IMR-90 (cell line): ENCODE data around the gene MPP7. TPM values are rescaled to one million over a fixed set of nuclear protein-coding genes. Genes with fewer than 3 reads are reported as not detected.

Experiments used
- ATAC-seq: fragments of 200-7000 bp; cut with Tn5 transposase; 2 replicates; pipeline ENCODE4 v1.9.1; 2020; ENCODE audit warnings: low read depth, mild to moderate bottlenecking, moderate library complexity
- Bru-seq: library from RNA; stranded (reverse); fragments of 400-500 nt; gene quantifications from one replicate; lab custom pipeline; 2021; lab: Mats Ljungman, UMichigan
- BruChase-seq, 2 experiments: library from RNA; stranded (reverse); fragments of 400-500 nt; gene quantifications; one replicate each; lab custom pipeline; 2021; lab: Mats Ljungman, UMichigan
- BruUV-seq: library from RNA; stranded (reverse); fragments of 400-500 nt; replicated peaks from 2 replicates; lab custom pipeline; 2021; lab: Mats Ljungman, UMichigan
- CTCF ChIA-PET: fragments of 300-600 bp; formaldehyde crosslinking; extraction: SDS; loops from one replicate; lab custom pipeline; 2021; ENCODE audit warnings: antibody characterized with exemption; lab: Yijun Ruan, JAX
- POLR2A ChIA-PET: fragments of 300-600 bp; sonication (Branson Sonifier 250); formaldehyde crosslinking; loops from one replicate; lab custom pipeline; 2022; ENCODE audit warnings: antibody characterized with exemption; ENCODE audit not compliant: unreplicated experiment; lab: Charles Lee
- DNase-seq: peaks from one replicate; pipeline ENCODE4 v3.0.0; 2013
- H2AFZ ChIP-seq: replicated peaks from 2 replicates; pipeline ENCODE3; 2013; ENCODE audit warnings: low read length, mild to moderate bottlenecking; ENCODE audit not compliant: poor library complexity
- H2AK5ac ChIP-seq: 2 replicates; pipeline ENCODE4 v1.6.1; 2013; ENCODE audit warnings: low read depth, low read length, inconsistent platforms
- H2AK9ac ChIP-seq: replicated peaks from 2 replicates; pipeline ENCODE3; 2013; ENCODE audit warnings: mild to moderate bottlenecking, low read depth, low read length, moderate library complexity; ENCODE audit not compliant: poor library complexity
- H2BK120ac ChIP-seq: 2 replicates; pipeline ENCODE4 v1.6.1; 2013; ENCODE audit warnings: low read depth, low read length, inconsistent platforms
- H2BK15ac ChIP-seq: 3 replicates; pipeline ENCODE4 v1.6.1; 2013; ENCODE audit warnings: low read depth, low read length, inconsistent platforms
- H2BK20ac ChIP-seq: 2 replicates; pipeline ENCODE4 v1.6.1; 2013; ENCODE audit warnings: low read depth, mild to moderate bottlenecking, inconsistent platforms, low read length, moderate library complexity
- H2BK5ac ChIP-seq: 2 replicates; pipeline ENCODE4 v1.6.1; 2013; ENCODE audit warnings: mild to moderate bottlenecking, low read depth, low read length, inconsistent platforms; ENCODE audit not compliant: poor library complexity, severe bottlenecking
- H3K14ac ChIP-seq: replicated peaks from 2 replicates; pipeline ENCODE4 v1.6.1; 2013; ENCODE audit warnings: low read depth, low read length, inconsistent platforms
- H3K18ac ChIP-seq: 2 replicates; pipeline ENCODE4 v1.6.1; 2013; ENCODE audit warnings: low read depth, low read length, control low read depth
- H3K23ac ChIP-seq: 2 replicates; pipeline ENCODE4 v1.6.1; 2013; ENCODE audit warnings: low read depth, low read length, inconsistent platforms
- H3K27ac ChIP-seq: 2 replicates; pipeline ENCODE4 v1.5.1; 2013; ENCODE audit warnings: mild to moderate bottlenecking, control low read depth, low read length; ENCODE audit not compliant: insufficient read depth
- H3K27me3 ChIP-seq: 2 replicates; pipeline ENCODE4 v1.6.1; 2013; ENCODE audit warnings: low read length; ENCODE audit not compliant: control insufficient read depth, insufficient read depth
- H3K36me3 ChIP-seq: 2 replicates; pipeline ENCODE4 v1.6.1; 2013; ENCODE audit warnings: low read length, mixed read lengths; ENCODE audit not compliant: control insufficient read depth, insufficient read depth
- H3K4ac ChIP-seq: 2 replicates; pipeline ENCODE4 v1.6.1; 2013; ENCODE audit warnings: low read depth, low read length, inconsistent platforms
- H3K4me1 ChIP-seq: 2 replicates; pipeline ENCODE4 v1.6.1; 2013; ENCODE audit warnings: low read length, mixed read lengths; ENCODE audit not compliant: control insufficient read depth, insufficient read depth
- H3K4me2 ChIP-seq: 2 replicates; pipeline ENCODE4 v1.6.1; 2013; ENCODE audit warnings: low read depth, mild to moderate bottlenecking, control low read depth, low read length, moderate library complexity
- H3K4me3 ChIP-seq: 2 replicates; pipeline ENCODE4 v1.5.1; 2013; ENCODE audit warnings: low read depth, mild to moderate bottlenecking, control low read depth, low read length, moderate library complexity; ENCODE audit not compliant: insufficient read depth
- H3K56ac ChIP-seq: 2 replicates; pipeline ENCODE4 v1.6.1; 2013; ENCODE audit warnings: low read length, inconsistent platforms; ENCODE audit not compliant: insufficient read depth; ENCODE audit errors: extremely low read depth
- H3K79me1 ChIP-seq, 2 experiments: 2 replicates each; pipeline ENCODE4 v1.6.1; 2013; ENCODE audit warnings: low read length in 2 of 2, inconsistent platforms in 1 of 2, low read depth in 1 of 2
- H3K9ac ChIP-seq: 2 replicates; pipeline ENCODE4 v1.6.1; 2013; ENCODE audit warnings: low read depth, low read length, control low read depth
- H3K9me1 ChIP-seq: 2 replicates; pipeline ENCODE4 v1.6.1; 2013; ENCODE audit warnings: low read length, inconsistent platforms; ENCODE audit not compliant: insufficient read depth
- H3K9me3 ChIP-seq: 2 replicates; pipeline ENCODE4 v1.6.1; 2013; ENCODE audit warnings: low read length; ENCODE audit not compliant: control insufficient read depth, insufficient read depth
- H4K20me1 ChIP-seq: 2 replicates; pipeline ENCODE4 v1.6.1; 2013; ENCODE audit warnings: low read length, inconsistent platforms; ENCODE audit not compliant: insufficient read depth
- H4K5ac ChIP-seq: 2 replicates; pipeline ENCODE4 v1.6.1; 2013; ENCODE audit warnings: mild to moderate bottlenecking, low read depth, low read length, control low read depth
- H4K8ac ChIP-seq, 2 experiments: 2 replicates each; pipeline ENCODE4 v1.6.1; 2013; ENCODE audit warnings: low read depth in 2 of 2, low read length in 2 of 2, control low read depth in 1 of 2, inconsistent platforms in 1 of 2
- H4K91ac ChIP-seq: 2 replicates; pipeline ENCODE4 v1.6.1; 2013; ENCODE audit warnings: low read depth, low read length, inconsistent platforms; ENCODE audit not compliant: insufficient read depth
- BHLHE40 ChIP-seq: fragments of 150-350 bp; IDR thresholded peaks from 2 replicates; pipeline ENCODE4 v1.6.1; 2016; ENCODE audit warnings: mild to moderate bottlenecking, low read depth, low read length
- FOS ChIP-seq: fragments of 150-350 bp; IDR thresholded peaks from 2 replicates; pipeline ENCODE4 v1.6.1; 2016; ENCODE audit warnings: low read depth, low read length
- MAZ ChIP-seq: IDR thresholded peaks from 2 replicates; pipeline ENCODE4 v1.6.1; 2012; ENCODE audit warnings: low read depth, mild to moderate bottlenecking, low read length, improper control_type of control experiment, moderate library complexity, borderline replicate concordance
- MXI1 ChIP-seq: IDR thresholded peaks from 2 replicates; pipeline ENCODE4 v1.6.1; 2012; ENCODE audit warnings: low read depth, mild to moderate bottlenecking, low read length, moderate library complexity, borderline replicate concordance
- POLR2A ChIP-seq: IDR thresholded peaks from 2 replicates; pipeline ENCODE4 v1.6.1; 2012; ENCODE audit warnings: mild to moderate bottlenecking, low read depth, low read length
- RAD21 ChIP-seq: IDR thresholded peaks from 2 replicates; pipeline ENCODE4 v1.6.1; 2012; ENCODE audit warnings: low read length, improper control_type of control experiment
- SMC3 ChIP-seq: fragments of 150-350 bp; IDR thresholded peaks from 2 replicates; pipeline ENCODE4 v1.6.1; 2016; ENCODE audit warnings: low read depth, mild to moderate bottlenecking, antibody characterized with exemption, low read length, moderate library complexity
- WGBS, 2 experiments: methylation state at CpG; one replicate each; pipeline versions ENCODE4 v1.1.5 to v1.1.7; 2013; ENCODE audit warnings: missing lambda C conversion rate in 2 of 2; ENCODE audit not compliant: insufficient read length in 1 of 2; ENCODE audit errors: extremely low coverage in 2 of 2; 5-methylcytosine and 5-hydroxymethylcytosine counted together
- dilution Hi-C: fragments of 300-500 bp; cut with HindIII; formaldehyde crosslinking; loops from one replicate; pipeline ENCODE4 v1.14.3; 2018; ENCODE audit warnings: low sequenced_read_pairs; ENCODE audit not compliant: unreplicated experiment
- in situ Hi-C: fragments of 300-500 bp; cut with MboI; formaldehyde crosslinking; loops from 3 replicates; pipeline ENCODE4 v1.14.3; 2019; ENCODE audit warnings: low sequenced_read_pairs, inconsistent platforms, mixed read lengths
- intact Hi-C: fragments of 100-400 bp; cut with micrococcal nuclease; formaldehyde crosslinking; loops from 2 replicates; pipeline ENCODE4 v1.10.0; 2022
- long read RNA-seq: library from polyadenylated mRNA; unstranded; transcript quantifications from one replicate; pipeline ENCODE4 v2.0.0, GENCODE V29; 2021; ENCODE audit not compliant: unreplicated experiment
- polyA plus RNA-seq, 3 experiments: library from polyadenylated mRNA; depleted of rRNA; stranded (reverse); fragments of >200 nt; gene quantifications; 2 replicates each; pipeline ENCODE4 v1.2.3, GENCODE V29; 2012; ENCODE audit warnings: low replicate concordance in 1 of 3
- total RNA-seq: library from RNA; depleted of rRNA; stranded (reverse); fragments of >200 nt; gene quantifications from 2 replicates; pipeline ENCODE4 v1.2.3, GENCODE V29; 2012; rRNA removed
- TF ChIP-seq, protein P1 (sequence below): conservative IDR thresholded peaks from 2 replicates; pipeline ENCODE4 v1.5.1; 2012; ENCODE audit warnings: mild to moderate bottlenecking, low read depth, low read length, improper control_type of control experiment

MPP7 gene
- total RNA-seq: 1.4 TPM in 2 replicates
- 0.39 and 0.44 TPM in 2 replicates for polyA plus RNA-seq (2012; rRNA removed)
- 0.16 and 0.27 TPM in 2 replicates for polyA plus RNA-seq (2012; cell fraction: cytosol; rRNA removed)
- polyA plus RNA-seq (2012; cell fraction: nucleus; rRNA removed; ENCODE audit: low replicate concordance): 0.09 and 0.48 TPM in 2 replicates
- percentile 26 among the genes with signal in this experiment for Bru-seq, nascent RNA
- BruChase-seq, experiment 1, labeled RNA remaining after a 6-hour chase: percentile 24 among the genes with signal in this experiment
- BruChase-seq, experiment 2, labeled RNA remaining after a 2-hour chase: percentile 21 among the genes with signal in this experiment
- long read RNA-seq: 0 reads

DNA sequence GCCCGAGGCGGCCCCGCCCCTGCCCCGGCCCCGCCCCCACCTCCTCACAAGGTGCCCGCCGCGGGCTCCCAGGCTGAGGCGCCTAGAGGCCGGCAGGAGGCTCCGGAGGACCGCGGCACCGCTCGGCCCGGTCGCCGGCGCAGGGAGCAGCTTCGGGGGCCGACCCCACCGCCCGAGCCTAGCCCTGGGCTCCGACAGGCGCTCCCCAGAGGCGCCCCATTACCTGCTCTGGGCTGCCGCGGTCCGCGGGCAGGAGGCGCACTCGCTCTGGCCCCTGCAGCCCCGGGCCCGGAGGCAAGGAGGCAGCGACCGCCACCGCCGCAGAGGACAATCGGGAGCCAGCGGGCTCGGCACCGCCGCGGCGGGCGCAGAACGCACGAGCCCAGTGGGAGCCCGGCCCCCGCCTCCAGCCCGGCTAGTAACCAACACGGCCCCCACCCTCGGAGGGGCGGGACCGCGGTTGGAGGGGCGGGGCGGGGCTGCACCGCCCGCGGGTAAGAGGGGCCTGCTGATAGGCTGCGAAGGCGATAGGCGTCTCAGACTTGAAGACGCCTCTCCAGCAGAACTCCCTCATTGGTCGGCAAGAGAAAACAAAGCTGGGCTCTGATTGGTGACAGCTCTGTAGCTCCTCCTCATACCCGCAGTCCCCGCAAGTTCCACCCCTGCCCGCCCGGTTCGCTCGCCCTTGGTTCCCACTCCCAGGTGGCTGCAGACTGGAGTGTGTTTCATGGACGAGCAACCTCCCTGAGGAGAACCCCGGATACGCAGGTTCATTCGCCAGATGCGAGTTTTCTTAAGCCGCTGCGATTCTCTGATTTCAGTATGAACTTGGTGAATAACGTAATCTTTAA, at the start of gene MPP7:
Gene MPP7, minus strand, starts transcription at position 427 of the 851 bp plus-strand sequence. CDS start 64,460 bp downstream, outside the sequence.
- peak within 1 kb of the TSS in 1 of 2 experiments; percentile 36; a peak in 1 of 4 replicates for H4K8ac ChIP-seq
- no peaks in the 10 kb centered on the region for H3K79me1 ChIP-seq
- no peak within 1 kb of the TSS for H2BK120ac ChIP-seq
- CTCF ChIA-PET: interaction anchor here (0.6 to 1.0 kb wide), 5 partner anchors 11 to 84 kb away, joined by 3 to 4 read pairs (median 3); no protein-coding TSS in a partner anchor
- H4K5ac ChIP-seq: no peak within 1 kb of the TSS
- H2AK9ac ChIP-seq: peak within 1 kb of the TSS; percentile 68
- no peaks in the 10 kb centered on the region for H3K9me3 ChIP-seq
- no peaks in the 10 kb centered on the region for H3K36me3 ChIP-seq
- peaks cover 36% of the 10 kb centered on the region for H3K27me3 ChIP-seq
- H2AFZ ChIP-seq: peak within 1 kb of the TSS; percentile 95
- H2BK15ac ChIP-seq: no peak within 1 kb of the TSS
- H3K23ac ChIP-seq: no peak within 1 kb of the TSS
- peak; percentile 98 for DNase-seq
- POLR2A ChIA-PET: interaction anchor here (0.7 kb wide), 1 partner anchor 644 kb away, joined by 3 read pairs; no protein-coding TSS in a partner anchor
- H2BK20ac ChIP-seq: no peak within 1 kb of the TSS
- peak; percentile 22; the same call in 1 of the 2 replicates for TF ChIP-seq RAD21
- 0 out of 2 replicates have a peak, but pooled peaks have one; percentile 12 for TF ChIP-seq SMC3
- TF ChIP-seq MAZ: peak; percentile 100
- TF ChIP-seq, protein P1, sequence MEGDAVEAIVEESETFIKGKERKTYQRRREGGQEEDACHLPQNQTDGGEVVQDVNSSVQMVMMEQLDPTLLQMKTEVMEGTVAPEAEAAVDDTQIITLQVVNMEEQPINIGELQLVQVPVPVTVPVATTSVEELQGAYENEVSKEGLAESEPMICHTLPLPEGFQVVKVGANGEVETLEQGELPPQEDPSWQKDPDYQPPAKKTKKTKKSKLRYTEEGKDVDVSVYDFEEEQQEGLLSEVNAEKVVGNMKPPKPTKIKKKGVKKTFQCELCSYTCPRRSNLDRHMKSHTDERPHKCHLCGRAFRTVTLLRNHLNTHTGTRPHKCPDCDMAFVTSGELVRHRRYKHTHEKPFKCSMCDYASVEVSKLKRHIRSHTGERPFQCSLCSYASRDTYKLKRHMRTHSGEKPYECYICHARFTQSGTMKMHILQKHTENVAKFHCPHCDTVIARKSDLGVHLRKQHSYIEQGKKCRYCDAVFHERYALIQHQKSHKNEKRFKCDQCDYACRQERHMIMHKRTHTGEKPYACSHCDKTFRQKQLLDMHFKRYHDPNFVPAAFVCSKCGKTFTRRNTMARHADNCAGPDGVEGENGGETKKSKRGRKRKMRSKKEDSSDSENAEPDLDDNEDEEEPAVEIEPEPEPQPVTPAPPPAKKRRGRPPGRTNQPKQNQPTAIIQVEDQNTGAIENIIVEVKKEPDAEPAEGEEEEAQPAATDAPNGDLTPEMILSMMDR: peak; percentile 27
- TF ChIP-seq BHLHE40: peak; percentile 6; the same call in 1 of the 2 replicates
- no peak for TF ChIP-seq POLR2A
- TF ChIP-seq FOS: no peak
- peak; percentile 49; the same call in 1 of the 2 replicates for TF ChIP-seq MXI1
- no TSS peak for BruUV-seq
- WGBS, 2 experiments: 1% methylated on average over 46 of the region's 80 CpGs; no CpG with 5 or more reads in 1 of the 2 experiments
- H3K4ac ChIP-seq: no peak within 1 kb of the TSS
- ATAC-seq: peak; percentile 100
- H4K91ac ChIP-seq: no peak within 1 kb of the TSS
- no peaks in the 10 kb centered on the region for H3K4me1 ChIP-seq
- peak within 1 kb of the TSS; percentile 91 for H3K4me2 ChIP-seq
- no peak within 1 kb of the TSS for H2BK5ac ChIP-seq
- no peaks in the 10 kb centered on the region for H4K20me1 ChIP-seq
- H3K27ac ChIP-seq: no peak within 1 kb of the TSS
- in situ Hi-C loops (no loop called here), dilution Hi-C loops (no loop called here), intact Hi-C loops (loop anchor here (1.0 kb wide), 1 partner anchor 78 kb away; no protein-coding TSS in a partner anchor)
- H3K14ac ChIP-seq: no peak within 1 kb of the TSS
- peak within 1 kb of the TSS; percentile 30; the same call in 1 of the 2 replicates for H3K9ac ChIP-seq
- H3K4me3 ChIP-seq: peak within 1 kb of the TSS; percentile 64
- no peak within 1 kb of the TSS for H3K18ac ChIP-seq
- H3K56ac ChIP-seq: peak within 1 kb of the TSS; percentile 64
- H3K9me1 ChIP-seq: no peaks in the 10 kb centered on the region
- H2AK5ac ChIP-seq: no peak within 1 kb of the TSS
